HepG2 (cell line): ENCODE measurements around the gene MEX3A. TPM values are rescaled to one million over a fixed set of nuclear protein-coding genes. Genes with fewer than 3 reads are reported as not detected.
A peak's percentile ranks its signal among the peaks of the same experiment; 100 is the strongest.

Experiments used
- DMTF1 ChIP-seq: sonication (generic); formaldehyde crosslinking; IDR thresholded peaks from 2 replicates; pipeline ENCODE4 v1.4.0; 2020; ENCODE audit warnings: mild to moderate bottlenecking, missing genetic modification reagents
- IRF9 ChIP-seq: sonication (generic); formaldehyde crosslinking; IDR thresholded peaks from 2 replicates; pipeline ENCODE4 v1.8.0; 2022; ENCODE audit warnings: missing genetic modification reagents, mild to moderate bottlenecking, borderline replicate concordance
- MYC ChIP-seq: sonication (generic); formaldehyde crosslinking; IDR thresholded peaks from 2 replicates; pipeline ENCODE4 v1.9.0; 2021; ENCODE audit warnings: missing genetic modification reagents, borderline replicate concordance
- NCOA1 ChIP-seq: sonication (generic); formaldehyde crosslinking; IDR thresholded peaks from 2 replicates; pipeline ENCODE4 v1.9.0; 2021; ENCODE audit warnings: missing genetic modification reagents
- NPAS2 ChIP-seq: sonication (generic); formaldehyde crosslinking; IDR thresholded peaks from 2 replicates; pipeline ENCODE4 v1.8.0; 2022; ENCODE audit warnings: mild to moderate bottlenecking, missing genetic modification reagents, borderline replicate concordance
- PAXIP1 ChIP-seq: sonication (generic); formaldehyde crosslinking; conservative IDR thresholded peaks from 2 replicates; pipeline ENCODE4 v1.4.0; 2020; ENCODE audit warnings: mild to moderate bottlenecking, missing genetic modification reagents, moderate library complexity
- TERF1 ChIP-seq: sonication (generic); formaldehyde crosslinking; IDR thresholded peaks from 2 replicates; pipeline ENCODE4 v1.8.0; 2022; ENCODE audit warnings: mild to moderate bottlenecking, missing genetic modification reagents, moderate library complexity
- ZFY ChIP-seq: sonication (generic); formaldehyde crosslinking; IDR thresholded peaks from 2 replicates; pipeline ENCODE4 v1.4.0; 2020; ENCODE audit warnings: missing genetic modification reagents
- ZNF362 ChIP-seq: sonication (generic); formaldehyde crosslinking; IDR thresholded peaks from 2 replicates; pipeline ENCODE4 v1.4.0; 2020; ENCODE audit warnings: missing genetic modification reagents, mild to moderate bottlenecking, borderline replicate concordance
- ZNF431 ChIP-seq: sonication (generic); formaldehyde crosslinking; IDR thresholded peaks from 2 replicates; pipeline ENCODE4 v1.9.0; 2022; ENCODE audit warnings: missing genetic modification reagents, low read depth, mild to moderate bottlenecking, borderline replicate concordance
- ZNF503 ChIP-seq: sonication (generic); formaldehyde crosslinking; IDR thresholded peaks from 2 replicates; pipeline ENCODE4 v1.4.0; 2020; ENCODE audit warnings: missing genetic modification reagents
- ZNF567 ChIP-seq: sonication (generic); formaldehyde crosslinking; IDR thresholded peaks from 2 replicates; pipeline ENCODE4 v1.8.1; 2023; ENCODE audit warnings: mild to moderate bottlenecking, missing genetic modification reagents, borderline replicate concordance
- ZNF576 ChIP-seq: sonication (generic); formaldehyde crosslinking; IDR thresholded peaks from 2 replicates; pipeline ENCODE4 v1.4.0; 2020; ENCODE audit warnings: mild to moderate bottlenecking, missing genetic modification reagents
- ZNF619 ChIP-seq: sonication (generic); formaldehyde crosslinking; IDR thresholded peaks from 2 replicates; pipeline ENCODE4 v1.4.0; 2020; ENCODE audit warnings: mild to moderate bottlenecking, missing genetic modification reagents
- ZNF768 ChIP-seq: sonication (generic); formaldehyde crosslinking; IDR thresholded peaks from 2 replicates; pipeline ENCODE4 v1.4.0; 2020; ENCODE audit warnings: missing genetic modification reagents
- polyA plus RNA-seq, 8 experiments: library from polyadenylated mRNA; depleted of rRNA in 3 of 8; stranded (reverse) in 7 of 8; unstranded in 1 of 8; fragments of >200 nt; fragmentation: Illumina TruSeq in 4 of 8; extraction: Trizol in 4 of 8; gene quantifications; 2 replicates each; pipeline versions ENCODE4 v1.2.1 to v1.2.3, GENCODE V29; 2011 to 2016; ENCODE audit warnings: low read depth in 4 of 8, missing spikeins in 1 of 8, mixed read lengths in 1 of 8; ENCODE audit not compliant: insufficient read depth in 1 of 8
- total RNA-seq, 5 experiments: library from RNA; depleted of rRNA; stranded (reverse); fragments of >200 nt; fragmentation: Illumina TruSeq; extraction: Trizol; gene quantifications; 2 replicates each; pipeline ENCODE4 v1.2.3, GENCODE V29; 2016; ENCODE audit warnings: low read depth in 1 of 5

The MEX3A gene
- total and polyA plus RNA-seq, 2 of the 13 experiments (the other 11 are each of a cell fraction or from before 2014, with no cell fraction given): 7.6 to 9.1 TPM

- TF ChIP-seq ZNF503 (CRISPR knock-in tag) (no peak), NPAS2 (CRISPR knock-in tag) (no peak), ZNF576 (CRISPR knock-in tag) (no peak), ZNF567 (CRISPR knock-in tag) (no peak), IRF9 (CRISPR knock-in tag) (no peak), ZNF431 (CRISPR knock-in tag) (no peak), ZFY (0 out of 2 replicates have a peak, but pooled peaks have one; percentile 8), ZNF362 (CRISPR knock-in tag) (no peak), ZNF768 (CRISPR knock-in tag) (no peak), PAXIP1 (CRISPR knock-in tag) (0 out of 2 replicates have a peak, but pooled peaks have one; percentile 28), DMTF1 (no peak), ZNF619 (CRISPR knock-in tag) (no peak), MYC (peak; percentile 39; the same call in 1 of the 2 replicates), TERF1 (CRISPR knock-in tag) (no peak), NCOA1 (CRISPR knock-in tag) (0 out of 2 replicates have a peak, but pooled peaks have one; percentile 26)
Measured at GRCh38 chr1:156104861-156105832, 22.9 kb upstream of the MEX3A start (continued).
